WTC11 (cell line): Measurements from ENCODE around the gene STK32B.

Source experiments
- ARID4B ChIP-seq: sonication (generic); formaldehyde crosslinking; IDR thresholded peaks from 2 replicates; pipeline ENCODE4 v1.8.0; 2023; ENCODE audit warnings: missing genetic modification reagents, mild to moderate bottlenecking, borderline replicate concordance
- ATF2 ChIP-seq: sonication (generic); formaldehyde crosslinking; IDR thresholded peaks from 2 replicates; pipeline ENCODE4 v1.8.1; 2022; ENCODE audit warnings: low read depth, missing genetic modification reagents, borderline replicate concordance
- ATF3 ChIP-seq: sonication (generic); formaldehyde crosslinking; conservative IDR thresholded peaks from 2 replicates; pipeline ENCODE4 v1.8.1; 2022; ENCODE audit warnings: mild to moderate bottlenecking, missing genetic modification reagents
- CTCF ChIP-seq: fragments of 200-600 bp; IDR thresholded peaks from 2 replicates; pipeline ENCODE4 v1.8.0; 2022; ENCODE audit warnings: antibody characterized with exemption
- FOXP1 ChIP-seq: sonication (generic); formaldehyde crosslinking; IDR thresholded peaks from 2 replicates; pipeline ENCODE4 v1.8.0; 2022; ENCODE audit warnings: missing genetic modification reagents, mild to moderate bottlenecking, moderate library complexity, borderline replicate concordance
- HMGXB4 ChIP-seq: sonication (generic); formaldehyde crosslinking; IDR thresholded peaks from 2 replicates; pipeline ENCODE4 v1.8.1; 2023; ENCODE audit warnings: mild to moderate bottlenecking, moderate library complexity, missing genetic modification reagents
- MAX ChIP-seq: sonication (generic); formaldehyde crosslinking; IDR thresholded peaks from 2 replicates; pipeline ENCODE4 v1.8.0; 2022; ENCODE audit warnings: mild to moderate bottlenecking, missing genetic modification reagents
- OVOL2 ChIP-seq: fragments of 250-450 bp; sonication (Bioruptor Pico); IDR thresholded peaks from 2 replicates; pipeline ENCODE4 v1.9.0; 2021; ENCODE audit warnings: mild to moderate bottlenecking, borderline replicate concordance
- RELA ChIP-seq: sonication (generic); formaldehyde crosslinking; IDR thresholded peaks from 2 replicates; pipeline ENCODE4 v1.8.1; 2022; ENCODE audit warnings: missing genetic modification reagents, mild to moderate bottlenecking, borderline replicate concordance
- SP1 ChIP-seq: sonication (generic); formaldehyde crosslinking; conservative IDR thresholded peaks from 2 replicates; pipeline ENCODE4 v1.8.1; 2022; ENCODE audit warnings: missing genetic modification reagents
- TP53 ChIP-seq: sonication (generic); formaldehyde crosslinking; IDR thresholded peaks from 2 replicates; pipeline ENCODE4 v1.8.1; 2023; ENCODE audit warnings: mild to moderate bottlenecking, missing genetic modification reagents
- USF2 ChIP-seq: sonication (generic); formaldehyde crosslinking; IDR thresholded peaks from 2 replicates; pipeline ENCODE4 v1.8.1; 2023; ENCODE audit warnings: mild to moderate bottlenecking, missing genetic modification reagents, moderate library complexity

GRCh38 chr4:5474756-5475155, 423.5 kb downstream of the STK32B start:
- TF ChIP-seq TP53, result no peak
- no peak for TF ChIP-seq CTCF
- no peak for TF ChIP-seq ATF3 (CRISPR knock-in tag)
- no peak for TF ChIP-seq HMGXB4 (CRISPR knock-in tag)
- TF ChIP-seq USF2 (CRISPR knock-in tag), result no peak
- no peak for TF ChIP-seq ARID4B (CRISPR knock-in tag)
- TF ChIP-seq OVOL2, result no peak
- no peak for TF ChIP-seq RELA
- TF ChIP-seq SP1 (CRISPR knock-in tag), result no peak
- TF ChIP-seq ATF2 (CRISPR knock-in tag), result no peak
- no peak for TF ChIP-seq MAX
- no peak for TF ChIP-seq FOXP1 (CRISPR knock-in tag)
